HG02870 (cell line): Measurements from ENCODE around the gene OSTN.

Source experiments
- ATAC-seq: cut with Tn5 transposase; IDR thresholded peaks from one replicate; pipeline ENCODE4 v1.9.1; 2021; ENCODE audit warnings: mild to moderate bottlenecking, moderate library complexity; ENCODE audit not compliant: unreplicated experiment

OSTN gene

DNA sequence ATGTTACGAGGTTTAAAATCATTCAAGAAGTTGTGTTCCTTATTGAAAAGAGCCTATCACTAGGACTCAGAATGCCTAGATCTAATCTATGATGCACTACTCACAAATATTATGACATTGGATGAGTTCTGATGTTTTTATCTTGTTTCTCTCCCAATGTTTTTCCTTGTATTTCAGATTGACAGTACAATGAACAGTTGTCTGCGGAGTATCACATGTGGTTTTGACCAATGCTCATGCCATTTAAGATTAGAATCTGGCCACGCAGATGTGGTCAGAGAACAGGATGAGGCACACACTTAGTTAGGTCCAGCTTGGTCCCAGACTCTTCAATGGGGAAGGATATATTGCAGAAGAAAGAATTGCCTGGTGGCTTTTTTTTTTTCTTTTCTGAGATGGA lies 104.6 kb downstream of the OSTN start:
- ATAC-seq: no peak

DNA sequence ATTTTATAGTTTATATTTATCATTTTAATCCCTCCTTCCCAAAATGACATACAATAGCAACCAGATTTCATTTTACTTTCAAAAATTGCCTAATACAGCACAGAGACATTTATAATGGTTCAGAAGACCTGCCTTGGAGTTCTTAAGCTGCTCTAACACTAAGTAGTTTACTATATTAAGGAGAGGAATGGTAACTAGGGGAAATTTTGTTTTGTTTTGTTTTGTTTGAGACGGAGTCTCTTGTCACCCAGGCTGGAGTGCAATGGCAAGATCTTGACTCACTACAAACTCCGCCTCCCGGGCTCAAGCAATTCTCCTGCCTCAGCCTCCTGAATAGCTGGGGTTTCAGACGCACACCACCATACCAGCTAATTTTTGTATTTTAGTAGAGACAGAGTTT lies 107.4 kb downstream of the OSTN start:
- ATAC-seq: no peak

DNA sequence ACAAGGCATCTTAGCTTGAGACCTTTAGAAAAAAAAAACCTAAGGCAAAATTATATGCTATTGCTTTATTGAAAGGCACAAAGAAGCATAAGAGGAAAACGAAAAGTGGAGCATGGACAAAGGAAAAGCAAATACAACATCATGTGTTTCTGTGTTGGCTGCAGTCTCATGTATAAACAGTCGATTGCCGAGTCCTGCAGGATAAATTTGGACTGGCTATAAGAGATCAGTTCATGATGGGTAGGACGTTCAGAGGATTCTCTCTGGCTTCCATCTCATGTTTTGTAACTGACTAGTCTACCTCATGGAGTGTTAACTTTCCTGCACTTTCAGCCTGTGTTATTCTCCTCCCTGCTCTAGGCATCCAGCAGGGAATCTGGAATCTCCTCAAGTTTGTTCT lies 108.3 kb downstream of the OSTN start:
- no peak for ATAC-seq

DNA sequence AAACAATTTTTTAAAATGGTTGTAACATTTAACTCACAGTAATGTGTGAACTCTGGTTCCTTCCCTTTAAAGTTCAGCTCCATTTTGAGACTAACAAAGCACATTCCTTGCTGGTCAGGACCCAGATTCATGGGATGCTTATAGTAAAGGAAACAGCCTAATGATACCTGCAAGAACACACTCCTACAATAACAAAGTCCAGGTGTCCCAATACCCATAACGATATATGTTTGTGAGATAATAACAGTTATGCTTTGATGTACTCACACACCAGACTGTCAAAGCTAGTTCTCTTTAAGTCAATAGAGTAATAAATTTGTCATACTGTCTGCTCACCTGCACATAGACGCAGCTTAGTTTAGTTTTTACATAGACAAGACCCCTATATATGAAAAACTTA lies 114.3 kb downstream of the OSTN start:
- no peak for ATAC-seq

DNA sequence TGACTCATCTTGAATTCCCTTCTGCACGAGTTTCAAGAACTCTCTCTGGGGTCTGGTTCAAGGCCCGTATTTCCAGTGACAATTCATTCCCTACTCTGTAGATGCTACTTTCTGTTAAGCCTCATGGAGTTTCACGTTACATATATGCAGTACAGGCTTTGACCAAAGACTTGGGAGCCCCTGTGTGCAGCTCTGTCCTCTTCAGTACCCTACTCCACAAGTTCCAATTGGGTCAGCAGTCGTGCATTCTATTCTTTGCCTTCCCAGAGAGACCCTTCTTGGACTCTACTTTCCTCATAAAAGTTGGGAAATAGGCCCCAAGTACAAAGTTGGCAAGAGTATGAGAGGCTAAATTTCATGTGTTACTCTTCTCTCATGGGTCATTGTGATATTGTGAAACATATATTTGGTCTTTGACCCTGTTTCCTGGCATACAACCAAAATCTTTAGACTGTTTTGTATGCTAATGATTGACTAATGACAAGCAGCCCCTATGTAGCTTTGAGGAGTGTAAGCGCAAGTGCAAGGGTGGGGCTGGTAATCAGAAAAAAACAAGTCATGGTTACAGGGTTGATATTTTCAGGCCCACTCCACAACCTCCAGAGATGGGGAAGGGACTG lies 115.2 kb downstream of the OSTN start:
- no peak for ATAC-seq
